Stimulated activated CD4-positive, alpha-beta T cell treated with anti-CD3 and anti-CD28 coated beads, Interleukin-1b, Interleukin-23, amount 100 ng/mL, for 48 hours (primary cell): Measurements from ENCODE around the gene HOXA5.
A peak's percentile ranks its signal among the peaks of the same experiment; 100 is the strongest.

Source experiments
- DNase-seq: peaks from one replicate; pipeline ENCODE4 v3.0.0-alpha.2; 2020

HOXA5 gene

DNA sequence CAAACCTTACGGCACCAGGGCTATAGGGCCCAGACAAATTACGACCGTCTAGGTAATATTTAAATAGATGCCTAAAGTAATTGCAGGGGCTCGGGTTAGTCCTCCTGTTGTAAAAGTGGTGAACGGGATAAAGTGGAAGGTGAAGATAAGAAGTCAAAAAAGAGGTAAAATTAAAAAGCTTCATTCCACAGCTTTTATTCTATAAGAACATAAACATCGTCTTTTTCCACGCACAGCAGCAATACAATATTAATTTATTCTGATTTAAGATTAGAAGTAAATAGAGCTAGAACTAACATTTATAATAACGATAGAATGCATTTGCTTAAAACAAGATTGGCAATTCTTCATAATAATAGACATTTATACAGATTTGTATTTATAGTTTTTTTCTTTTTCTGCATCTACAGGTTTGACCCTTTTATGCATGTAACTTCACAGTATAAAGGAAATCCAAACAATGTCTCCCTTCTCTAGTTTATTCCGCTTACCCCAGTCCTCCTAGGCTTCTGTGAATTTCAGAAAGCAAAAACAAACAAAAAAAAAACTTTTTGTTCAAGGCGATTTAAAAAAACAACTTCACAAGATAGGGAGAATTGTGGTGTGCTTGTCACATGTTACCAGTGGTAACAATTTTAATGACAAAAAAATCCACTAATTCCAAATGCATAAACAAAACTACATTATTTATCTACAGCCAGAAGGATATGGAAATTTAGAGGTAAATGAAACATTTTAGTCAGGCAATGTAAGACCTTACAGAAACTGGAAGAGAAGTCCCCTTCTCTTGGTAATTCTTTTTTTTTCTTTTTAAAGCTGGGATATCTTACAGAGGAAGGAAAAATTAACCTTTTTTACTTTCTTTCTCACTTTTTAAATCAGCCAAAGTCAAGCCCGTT is 27.2 kb upstream of the HOXA5 start:
- DNase-seq: no peak

GRCh38 chr7:27169658-27170425 is 26.4 kb upstream of the HOXA5 start:
- DNase-seq: no peak

DNA sequence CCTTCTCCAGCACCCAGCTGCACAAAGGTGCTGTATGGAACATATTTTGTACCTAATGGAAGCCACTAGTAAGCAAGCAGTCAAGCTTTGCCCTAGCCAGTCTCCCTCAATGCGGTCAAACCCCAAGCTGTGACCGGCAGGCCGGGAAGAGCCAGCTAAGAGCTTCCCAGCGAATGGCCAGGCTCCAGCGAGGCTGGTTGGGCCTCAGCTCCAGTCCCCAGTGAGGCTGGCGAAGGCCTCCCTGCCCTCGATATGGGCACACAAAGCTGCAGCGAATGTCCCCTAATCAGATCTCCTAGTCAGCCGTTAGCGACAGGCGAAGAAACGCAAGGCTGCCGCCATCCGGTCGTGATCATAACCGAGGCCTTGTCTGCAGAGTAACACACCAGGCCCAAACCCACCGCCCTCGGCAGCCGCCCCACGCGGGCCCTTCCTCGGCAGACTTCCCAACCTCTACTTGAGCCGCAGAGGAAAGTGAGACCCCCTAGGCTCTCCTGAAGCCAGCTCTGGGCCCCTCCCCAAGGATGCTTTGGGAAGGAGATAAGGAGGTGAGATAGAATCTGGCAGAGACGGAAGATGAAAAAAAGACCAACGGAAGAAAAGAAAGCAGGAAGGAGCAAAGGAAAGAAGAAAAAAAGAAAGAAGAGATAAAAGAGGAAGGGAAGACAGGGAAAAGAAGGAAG is 24.9 kb upstream of the HOXA5 start:
- DNase-seq: no peak

- DNase-seq: no peak
These were observed 24.4 kb upstream of the HOXA5 start for GRCh38 chr7:27167916-27168264.

DNA sequence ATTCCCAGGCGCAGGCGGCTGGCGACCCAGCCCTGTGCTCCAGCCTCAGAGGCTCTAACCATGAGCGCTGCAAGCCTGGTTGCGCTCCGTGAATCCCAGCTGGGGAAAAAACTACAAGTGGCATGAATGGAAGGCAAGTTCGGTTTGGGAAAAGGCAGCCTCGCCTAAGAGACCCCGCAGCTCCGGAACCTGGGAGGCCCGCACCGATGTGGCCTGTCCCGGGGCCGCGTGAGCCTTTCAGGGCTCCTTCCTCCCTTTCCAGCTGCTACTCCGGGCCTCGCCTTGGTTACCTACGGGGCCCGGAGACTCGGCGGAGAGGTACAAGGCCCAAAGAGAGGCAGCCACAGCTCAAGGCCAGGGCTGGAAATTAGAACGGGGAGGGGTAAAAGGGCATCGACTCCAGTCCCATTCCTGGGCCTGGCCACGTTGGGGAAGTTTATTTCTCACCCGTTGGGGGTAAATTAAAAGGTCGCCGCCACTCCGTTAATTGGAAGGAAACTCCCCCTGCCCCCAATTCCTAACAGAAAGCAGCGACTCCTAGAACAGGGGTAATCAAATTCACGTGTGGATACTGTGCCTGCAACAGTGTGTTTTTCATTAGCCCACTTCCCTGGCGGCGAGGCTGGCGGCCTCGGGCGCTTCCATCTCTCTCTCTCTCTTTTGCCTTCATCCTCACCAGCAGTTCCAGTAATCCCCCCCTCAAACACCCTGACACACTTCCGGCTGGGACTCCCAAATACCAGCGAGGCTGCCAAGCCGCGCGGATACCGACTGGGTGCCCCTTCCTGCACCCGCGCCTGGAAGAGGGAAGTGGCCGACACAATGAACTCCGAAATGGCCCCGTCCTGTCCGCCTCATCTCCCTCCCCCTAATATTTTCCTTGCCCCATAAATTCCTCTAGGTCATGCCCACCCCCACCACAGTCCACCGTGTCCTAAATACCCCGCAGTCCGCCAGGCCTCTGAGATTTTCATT is 23.3 kb upstream of the HOXA5 start:
- DNase-seq: no peak

DNA sequence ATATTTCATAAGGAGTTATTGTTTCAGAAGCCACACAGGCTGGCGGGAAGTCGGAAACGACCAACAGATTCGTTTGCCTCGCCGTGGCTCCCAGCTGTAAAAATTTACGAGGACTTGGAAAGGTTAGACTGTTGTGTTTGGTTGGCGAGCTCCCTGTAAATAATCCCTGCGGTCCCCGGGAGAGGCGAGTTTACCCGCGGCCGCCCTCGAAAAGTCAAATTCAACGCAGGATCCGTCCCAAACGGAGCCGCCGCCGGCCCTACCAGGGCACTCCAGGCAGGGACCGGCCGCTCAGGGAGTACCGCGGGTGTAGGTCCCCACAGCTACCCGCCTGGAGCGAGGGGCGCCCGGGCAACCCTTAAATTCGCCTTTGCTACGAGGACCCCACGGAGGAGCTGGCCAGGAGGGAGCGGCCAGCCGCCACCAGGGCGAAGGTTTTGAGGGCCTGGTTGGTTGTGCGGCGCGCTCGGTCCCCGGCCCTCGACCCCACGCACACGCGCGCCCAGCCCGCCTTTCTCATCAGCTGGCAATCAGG is 22.6 kb upstream of the HOXA5 start:
- DNase-seq: no peak

- no peak for DNase-seq
These were observed 21.9 kb upstream of the HOXA5 start, which contains the start of gene HOXA9 for GRCh38 chr7:27165089-27165995. Gene HOXA9 (minus strand): TSS chr7:27165537. CDS start chr7:27165457, 80 bp downstream.

DNA sequence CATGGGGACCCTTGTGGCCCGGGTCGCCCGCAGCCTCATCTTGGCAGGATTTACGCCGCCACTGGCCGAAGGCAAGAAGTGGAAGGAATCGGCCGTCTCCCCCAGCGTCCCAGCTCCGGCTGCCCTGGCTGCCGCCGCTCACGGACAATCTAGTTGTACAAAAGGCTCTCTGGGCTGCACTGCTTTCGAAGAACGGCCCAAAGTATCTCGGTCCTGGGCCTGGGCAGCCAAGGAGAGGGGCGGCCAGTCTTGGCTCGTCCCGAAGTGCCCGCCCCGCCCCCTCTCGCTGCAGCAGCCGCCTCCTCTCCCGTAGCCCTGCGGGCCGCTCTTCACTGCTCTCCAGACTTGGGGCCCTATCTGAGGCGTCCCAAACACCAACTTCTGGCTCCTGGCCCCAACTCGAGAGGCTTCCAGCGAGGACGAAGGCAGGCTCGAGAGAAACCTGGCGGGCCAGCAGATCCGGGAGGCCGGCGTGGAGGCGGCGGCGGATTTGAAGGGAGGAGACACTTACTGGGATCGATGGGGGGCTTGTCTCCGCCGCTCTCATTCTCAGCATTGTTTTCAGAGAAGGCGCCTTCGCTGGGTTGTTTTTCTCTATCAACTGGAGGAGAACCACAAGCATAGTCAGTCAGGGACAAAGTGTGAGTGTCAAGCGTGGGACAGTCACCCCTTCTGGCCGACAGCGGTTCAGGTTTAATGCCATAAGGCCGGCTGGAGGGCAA is 21.0 kb upstream of the HOXA5 start:
- DNase-seq: no peak

DNA sequence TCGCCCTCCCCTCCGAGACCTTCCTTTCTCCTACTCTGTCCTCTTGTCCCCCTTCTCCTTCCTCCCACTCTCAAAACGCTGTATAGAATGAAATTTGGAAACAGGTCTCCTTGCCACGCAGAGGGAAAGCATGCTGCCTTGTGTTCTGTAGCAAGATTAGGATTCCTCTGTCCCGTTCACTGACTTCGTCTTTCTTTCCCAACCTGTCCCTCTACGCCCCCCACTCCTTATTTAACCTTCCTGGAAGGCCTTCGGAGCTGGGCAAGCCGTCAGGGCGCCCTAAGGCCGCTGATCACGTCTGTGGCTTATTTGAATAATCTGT is 20.5 kb upstream of the HOXA5 start:
- no peak for DNase-seq

GRCh38 chr7:27163288-27164044 is 20.0 kb upstream of the HOXA5 start:
- no peak for DNase-seq

DNA sequence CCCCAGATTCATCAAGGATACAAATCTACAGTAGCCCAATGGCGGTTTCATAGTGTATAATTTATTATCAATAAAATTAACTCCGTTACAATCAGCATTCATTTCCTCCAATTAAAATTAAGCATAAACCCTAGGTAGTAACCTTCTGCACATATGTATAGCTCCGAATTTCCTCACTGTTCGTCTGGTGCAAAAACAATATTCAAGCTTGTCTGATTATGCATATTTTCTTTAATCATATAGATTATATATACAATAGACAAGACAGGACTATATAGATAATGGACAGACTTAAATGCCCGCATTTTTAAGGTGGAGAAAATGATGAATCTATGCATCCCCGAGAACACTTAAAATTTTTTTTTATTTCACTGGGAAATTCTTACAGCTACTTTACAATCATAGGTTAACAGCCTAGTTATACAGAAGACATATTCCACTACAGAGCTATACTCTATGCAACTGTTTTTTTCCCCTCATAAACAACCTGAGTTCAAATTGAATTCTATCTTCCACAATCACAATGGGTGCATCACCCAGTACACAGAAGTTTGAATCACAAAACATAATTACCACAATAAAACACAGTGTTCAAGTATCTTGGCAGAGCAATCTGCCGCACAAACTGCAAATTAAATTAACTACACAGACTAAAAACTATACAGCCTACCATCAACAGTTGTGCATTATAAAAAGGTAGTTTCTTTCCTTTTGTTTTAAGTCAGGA is 19.2 kb upstream of the HOXA5 start:
- DNase-seq: no peak

DNA sequence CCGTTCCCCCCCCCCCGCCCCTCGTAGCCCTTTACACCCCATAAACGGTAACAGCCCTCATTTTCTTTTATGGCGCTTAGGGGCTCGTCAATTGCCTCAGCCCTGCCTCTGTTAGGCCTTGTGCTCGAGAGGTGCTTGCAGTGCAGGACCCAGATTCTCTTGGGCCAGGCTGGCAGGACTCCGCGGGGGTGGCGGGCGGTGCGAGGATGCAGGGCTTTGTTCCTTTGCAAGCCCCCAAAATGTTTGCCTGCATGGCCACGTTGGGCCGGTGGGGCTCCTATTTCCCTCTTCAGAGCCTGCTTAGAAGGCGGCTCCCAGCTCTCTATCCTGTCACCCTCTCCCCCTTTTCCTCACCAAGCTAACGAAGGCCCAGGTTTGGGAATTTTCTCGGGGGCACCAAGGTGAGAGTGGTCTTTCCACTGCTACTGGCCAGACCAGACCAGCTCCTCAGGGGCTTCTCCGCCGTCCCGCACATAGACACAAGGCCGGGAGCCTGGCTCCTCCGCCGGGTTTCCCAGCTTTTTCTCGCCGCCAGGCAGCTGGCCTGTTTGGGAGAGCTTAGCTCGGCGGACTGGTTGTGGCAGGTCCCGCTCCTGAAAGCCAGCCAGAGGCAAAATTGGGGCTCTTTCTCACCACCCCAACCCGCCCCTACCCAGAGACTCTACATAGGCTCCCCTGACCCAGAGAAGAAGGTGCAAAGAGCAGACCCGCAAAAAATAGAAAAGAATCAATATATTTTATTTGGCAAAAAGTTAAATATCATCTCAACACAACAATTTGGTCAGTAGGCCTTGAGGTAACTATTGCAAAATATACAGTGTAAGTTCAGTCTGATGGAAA is 18.5 kb upstream of the HOXA5 start:
- no peak for DNase-seq

DNA sequence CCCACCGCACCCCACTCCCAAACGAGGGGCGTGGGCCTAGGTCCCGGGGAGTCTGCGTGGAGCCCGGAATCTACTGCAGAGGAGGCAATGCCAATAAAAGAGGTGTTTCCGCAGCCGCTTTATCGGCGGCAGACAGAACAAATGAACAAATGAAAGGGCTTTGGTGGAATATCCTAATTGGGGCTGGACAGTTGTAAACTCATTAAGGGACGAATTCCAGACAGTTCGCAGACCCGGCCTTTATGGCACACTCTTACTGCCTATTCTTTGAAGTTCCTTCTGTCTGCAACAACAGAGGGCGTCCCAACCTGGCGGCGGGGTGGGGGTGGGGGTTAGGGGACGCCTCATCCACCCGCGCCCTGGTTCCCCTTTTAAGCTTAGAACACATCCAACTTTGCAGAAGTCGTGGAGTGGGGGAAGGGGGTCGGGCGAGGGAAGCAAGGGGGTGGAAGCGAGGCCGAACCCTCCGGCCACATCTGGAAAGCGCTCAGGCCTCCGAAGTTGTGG is 17.8 kb upstream of the HOXA5 start:
- no peak for DNase-seq

DNA sequence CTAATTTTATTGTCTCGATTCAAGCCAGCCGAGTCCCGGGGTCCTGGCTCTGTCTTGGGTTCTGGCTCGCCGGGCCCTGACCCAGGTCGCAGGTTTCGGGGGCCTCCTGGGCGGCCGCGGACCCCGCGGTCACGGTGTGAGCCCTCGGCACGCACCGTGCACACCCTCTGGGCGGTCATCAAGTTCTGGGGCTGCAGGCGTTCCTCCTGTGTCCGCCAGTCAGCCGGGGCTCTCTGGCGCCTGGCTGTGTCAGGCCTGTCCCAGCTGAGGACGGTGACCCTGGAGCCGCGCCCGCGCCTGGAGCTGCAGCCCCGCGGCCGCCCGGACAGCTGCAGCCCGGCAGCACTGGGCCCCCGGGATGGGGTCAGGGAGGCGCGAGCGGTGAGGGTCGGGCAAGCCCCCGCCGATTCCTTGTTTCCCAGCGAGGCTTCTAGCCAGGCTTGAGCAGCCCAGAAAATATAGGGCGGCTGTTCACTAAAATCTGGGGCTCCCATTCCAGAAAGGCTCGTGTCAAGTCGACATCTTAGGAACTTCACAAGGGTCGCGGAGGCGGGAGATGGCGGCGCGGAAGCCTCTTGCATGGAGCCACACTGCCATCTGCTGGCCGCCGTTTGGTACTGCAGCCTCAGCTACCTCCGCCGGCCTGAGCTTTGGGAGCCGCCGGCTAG is 17.2 kb upstream of the HOXA5 start:
- DNase-seq: peak; percentile 82

DNA sequence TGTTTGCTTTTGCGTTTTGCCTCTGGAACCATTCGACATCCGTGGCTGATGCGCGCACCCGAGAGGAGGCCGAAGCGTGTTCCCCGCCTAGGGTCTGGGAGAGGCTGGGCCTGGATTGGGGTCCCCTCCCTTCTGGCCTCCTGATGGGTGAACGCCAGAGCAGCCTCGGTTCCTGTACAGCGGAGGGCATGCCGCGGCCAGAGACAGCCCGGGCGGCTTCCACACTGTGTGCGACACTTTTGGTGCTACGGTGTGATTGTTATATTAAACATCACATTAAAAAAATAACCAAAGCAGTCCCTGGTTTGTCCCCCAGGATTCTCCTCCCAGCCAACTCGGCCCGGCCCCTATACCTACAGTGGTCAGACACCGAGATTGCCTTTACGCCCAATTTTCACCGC is 16.7 kb upstream of the HOXA5 start:
- DNase-seq: no peak

- no peak for DNase-seq
These were observed 16.0 kb upstream of the HOXA5 start for GRCh38 chr7:27159266-27160144.
